PC-9 (cell line): ENCODE results near the gene TLR2.

Experiments
- CTCF ChIP-seq: fragments of 200-600 bp; sonication (generic); conservative IDR thresholded peaks from 2 replicates; pipeline ENCODE4 v1.6.1; 2017; ENCODE audit warnings: mixed run types, antibody characterized with exemption, mild to moderate bottlenecking, moderate library complexity
- EZH2 ChIP-seq: fragments of 200-600 bp; sonication (generic); IDR thresholded peaks from 2 replicates; pipeline ENCODE4 v1.8.0; 2017; ENCODE audit warnings: antibody characterized with exemption, low read depth

- TF ChIP-seq CTCF, result no peak
- TF ChIP-seq EZH2, result no peak
Observed at GRCh38 chr4:153661215-153661822, 22.8 kb upstream of the TLR2 start.
